HCT116 (cell line): ENCODE data around the gene PDE10A. TPM values are rescaled to one million over a fixed set of nuclear protein-coding genes. Genes with fewer than 3 reads are reported as not detected.

ENCODE experiments used
- ATAC-seq: fragments of 200-7000 bp; cut with Tn5 transposase; 2 replicates; pipeline ENCODE4 v1.9.1; 2020; ENCODE audit warnings: mild to moderate bottlenecking, moderate library complexity
- BruUV-seq: library from RNA; stranded (reverse); fragments of 400-500 nt; replicated peaks from 2 replicates; lab custom pipeline; 2021; lab: Mats Ljungman, UMichigan
- CTCF ChIA-PET: fragments of 300-600 bp; sonication (Branson Sonifier 250); formaldehyde crosslinking; loops from one replicate; lab custom pipeline; 2021; ENCODE audit warnings: antibody characterized with exemption; lab: Charles Lee
- POLR2A ChIA-PET: fragments of 300-600, 350-600 bp; sonication (Branson Sonifier 250); formaldehyde crosslinking; loops from one replicate; lab custom pipeline; 2021; ENCODE audit warnings: antibody characterized with exemption; lab: Charles Lee
- RAD21 ChIA-PET, 2 experiments: fragments of 300-600 bp; sonication (Branson Sonifier 250); formaldehyde crosslinking; loops; one replicate each; lab custom pipeline; 2023; ENCODE audit warnings: low total read pairs in 2 of 2; ENCODE audit not compliant: uncharacterized antibody in 2 of 2, unreplicated experiment in 2 of 2, low non-redundant PET in 1 of 2; lab: Charles Lee
- DNase-seq: peaks from one replicate; pipeline ENCODE4 v3.0.0-alpha.2; 2010; ENCODE audit warnings: low read depth, low spot score
- H2AFZ ChIP-seq: fragments of 200-600 bp; shearing (Covaris generic), sonication (generic); 2 replicates; pipeline ENCODE4 v1.6.1; 2017; ENCODE audit warnings: low read depth, mixed run types, mixed read lengths, antibody characterized with exemption, low read length; ENCODE audit not compliant: poor library complexity, severe bottlenecking
- H3K27ac ChIP-seq: 2 replicates; pipeline ENCODE4 v1.5.1; 2012; ENCODE audit warnings: low read depth, low read length
- H3K27me3 ChIP-seq: fragments of 200-600 bp; sonication (generic); 2 replicates; pipeline ENCODE4 v1.6.1; 2016; ENCODE audit warnings: mixed run types, low read length, mixed read lengths; ENCODE audit not compliant: insufficient read depth
- H3K36me3 ChIP-seq, 2 experiments: fragments of 200-500 bp in 1 of 2; fragments of 200-600 bp in 1 of 2; sonication (Bioruptor generic) in 1 of 2; sonication (generic) in 1 of 2; 2 replicates each; pipeline versions ENCODE4 v1.5.1 to v1.6.1; 2014 to 2016; ENCODE audit warnings: low read length in 2 of 2, inconsistent platforms in 1 of 2, mixed read lengths in 1 of 2, mixed run types in 1 of 2; ENCODE audit not compliant: insufficient read depth in 2 of 2, control insufficient read depth in 1 of 2
- H3K4me1 ChIP-seq, 2 experiments: fragments of 200-600 bp in 1 of 2; sonication (generic) in 1 of 2; 2 replicates each; pipeline versions ENCODE4 v1.5.1 to v1.6.1; 2012 to 2017; ENCODE audit warnings: low read length in 2 of 2, inconsistent platforms in 1 of 2, mild to moderate bottlenecking in 1 of 2, mixed read lengths in 1 of 2, mixed run types in 1 of 2, moderate library complexity in 1 of 2; ENCODE audit not compliant: insufficient read depth in 2 of 2, control insufficient read depth in 1 of 2
- H3K4me2 ChIP-seq: fragments of 200-600 bp; sonication (generic); 2 replicates; pipeline ENCODE4 v1.6.1; 2017; ENCODE audit warnings: mixed run types, low read length, mixed read lengths
- H3K4me3 ChIP-seq, 2 experiments: fragments of 200-600 bp in 1 of 2; sonication (generic) in 1 of 2; replicated peaks in 1 of 2; 2 replicates each; pipeline ENCODE4 v1.5.1; 2011 to 2016; ENCODE audit warnings: low read length in 2 of 2, control low read depth in 1 of 2, low read depth in 1 of 2, mild to moderate bottlenecking in 1 of 2, mixed read lengths in 1 of 2, mixed run types in 1 of 2
- H3K79me2 ChIP-seq: fragments of 200-600 bp; sonication (generic); 2 replicates; pipeline ENCODE4 v1.6.1; 2017; ENCODE audit warnings: mild to moderate bottlenecking, mixed run types, low read length, moderate library complexity, mixed read lengths; ENCODE audit not compliant: insufficient read depth
- H3K9ac ChIP-seq: fragments of 200-600 bp; sonication (generic); 2 replicates; pipeline ENCODE4 v1.6.1; 2016; ENCODE audit warnings: low read length, mixed read lengths
- H3K9me2 ChIP-seq: fragments of 200-600 bp; sonication (generic), shearing (Covaris generic); 2 replicates; pipeline ENCODE4 v1.6.1; 2017; ENCODE audit warnings: mixed run types, mild to moderate bottlenecking, moderate library complexity; ENCODE audit not compliant: insufficient read depth
- H3K9me3 ChIP-seq, 2 experiments: fragments of 200-500 bp in 1 of 2; fragments of 200-600 bp in 1 of 2; sonication (Bioruptor generic) in 1 of 2; sonication (generic) in 1 of 2; 2 replicates each; pipeline ENCODE4 v1.6.1; 2014 to 2017; ENCODE audit warnings: low read length in 2 of 2, mixed read lengths in 2 of 2, inconsistent platforms in 1 of 2, low read depth in 1 of 2, mild to moderate bottlenecking in 1 of 2, mixed run types in 1 of 2, moderate library complexity in 1 of 2; ENCODE audit not compliant: control insufficient read depth in 1 of 2, insufficient read depth in 1 of 2
- H4K20me1 ChIP-seq: fragments of 200-600 bp; sonication (generic), shearing (Covaris generic); 2 replicates; pipeline ENCODE4 v1.6.1; 2017; ENCODE audit warnings: mixed run types, mild to moderate bottlenecking, moderate library complexity; ENCODE audit not compliant: insufficient read depth
- ATF3 ChIP-seq: IDR thresholded peaks from 2 replicates; pipeline ENCODE4 v1.6.1; 2012
- CBX3 ChIP-seq: IDR thresholded peaks from 2 replicates; pipeline ENCODE4 v1.6.1; 2012; ENCODE audit warnings: low read depth
- CEBPB ChIP-seq: IDR thresholded peaks from 2 replicates; pipeline ENCODE4 v1.6.1; 2012; ENCODE audit warnings: low read depth
- EGR1 ChIP-seq: IDR thresholded peaks from 2 replicates; pipeline ENCODE4 v1.6.1; 2012; ENCODE audit warnings: low read depth
- ELF1 ChIP-seq: IDR thresholded peaks from 2 replicates; pipeline ENCODE4 v1.6.1; 2012; ENCODE audit warnings: low read depth, borderline replicate concordance
- EZH2phosphoT487 ChIP-seq: fragments of 200-600 bp; IDR thresholded peaks from 2 replicates; pipeline ENCODE4 v1.6.1; 2018; ENCODE audit warnings: antibody characterized with exemption, borderline replicate concordance
- FOSL1 ChIP-seq: IDR thresholded peaks from 2 replicates; pipeline ENCODE4 v1.6.1; 2012; ENCODE audit warnings: low read depth
- JUND ChIP-seq: IDR thresholded peaks from 2 replicates; pipeline ENCODE4 v1.6.1; 2012
- MAX ChIP-seq: IDR thresholded peaks from 2 replicates; pipeline ENCODE4 v1.6.1; 2012
- POLR2A ChIP-seq: IDR thresholded peaks from 2 replicates; pipeline ENCODE4 v1.7.0; 2011; ENCODE audit warnings: borderline replicate concordance; ENCODE audit not compliant: insufficient read depth, insufficient read length; ENCODE audit errors: extremely low read depth
- RAD21 ChIP-seq: IDR thresholded peaks from 2 replicates; pipeline ENCODE4 v1.6.1; 2012; ENCODE audit warnings: low read depth, mild to moderate bottlenecking
- REST ChIP-seq: IDR thresholded peaks from 2 replicates; pipeline ENCODE4 v1.6.1; 2012; ENCODE audit warnings: low read depth
- SP1 ChIP-seq: IDR thresholded peaks from 2 replicates; pipeline ENCODE4 v1.6.1; 2012; ENCODE audit warnings: low read depth
- SRF ChIP-seq: IDR thresholded peaks from 2 replicates; pipeline ENCODE4 v1.6.1; 2012; ENCODE audit warnings: low read depth
- TCF7L2 ChIP-seq: IDR thresholded peaks from 2 replicates; pipeline ENCODE4 v1.7.0; 2011; ENCODE audit warnings: borderline replicate concordance, inconsistent platforms; ENCODE audit not compliant: insufficient read depth, insufficient read length; ENCODE audit errors: extremely low read depth
- YY1 ChIP-seq: IDR thresholded peaks from 2 replicates; pipeline ENCODE4 v1.6.1; 2011; ENCODE audit warnings: low read length, low read depth, moderate library complexity, mild to moderate bottlenecking; ENCODE audit not compliant: insufficient replicate concordance; ENCODE audit errors: extremely low read depth
- ZNF274 ChIP-seq: fragments of 200-500 bp; sonication (Bioruptor generic); IDR thresholded peaks from 2 replicates; pipeline ENCODE4 v1.6.1; 2014; ENCODE audit warnings: mild to moderate bottlenecking, low read depth, low read length, inconsistent platforms
- intact Hi-C: fragments of 100-400 bp; cut with micrococcal nuclease; formaldehyde crosslinking; loops from 2 replicates; pipeline ENCODE4 v1.10.0; 2022
- total RNA-seq: library from RNA; stranded (reverse); gene quantifications from one replicate; pipeline ENCODE4 v1.2.1, GENCODE V29; 2021; ENCODE audit not compliant: unreplicated experiment
- TF ChIP-seq, protein P1 (sequence below): IDR thresholded peaks from 2 replicates; pipeline ENCODE4 v1.6.1; 2011; ENCODE audit warnings: mild to moderate bottlenecking, low read length, moderate library complexity; ENCODE audit not compliant: insufficient replicate concordance; ENCODE audit errors: extremely low read depth
- TF ChIP-seq, protein P2 (sequence below), 3 experiments: fragments of 200-600 bp in 1 of 3; sonication (generic) in 1 of 3; IDR thresholded peaks in 2 of 3; conservative IDR thresholded peaks in 1 of 3; 2 replicates each; pipeline ENCODE4 v1.5.1; 2012 to 2017; ENCODE audit warnings: low read depth in 2 of 3, low read length in 2 of 3, antibody characterized with exemption in 1 of 3, borderline replicate concordance in 1 of 3, control low read depth in 1 of 3, mild to moderate bottlenecking in 1 of 3, mixed read lengths in 1 of 3, mixed run types in 1 of 3, moderate library complexity in 1 of 3; ENCODE audit not compliant: insufficient read depth in 1 of 3

PDE10A gene
- total RNA-seq, 1 experiment from 2014 or later = 0.37 TPM

DNA sequence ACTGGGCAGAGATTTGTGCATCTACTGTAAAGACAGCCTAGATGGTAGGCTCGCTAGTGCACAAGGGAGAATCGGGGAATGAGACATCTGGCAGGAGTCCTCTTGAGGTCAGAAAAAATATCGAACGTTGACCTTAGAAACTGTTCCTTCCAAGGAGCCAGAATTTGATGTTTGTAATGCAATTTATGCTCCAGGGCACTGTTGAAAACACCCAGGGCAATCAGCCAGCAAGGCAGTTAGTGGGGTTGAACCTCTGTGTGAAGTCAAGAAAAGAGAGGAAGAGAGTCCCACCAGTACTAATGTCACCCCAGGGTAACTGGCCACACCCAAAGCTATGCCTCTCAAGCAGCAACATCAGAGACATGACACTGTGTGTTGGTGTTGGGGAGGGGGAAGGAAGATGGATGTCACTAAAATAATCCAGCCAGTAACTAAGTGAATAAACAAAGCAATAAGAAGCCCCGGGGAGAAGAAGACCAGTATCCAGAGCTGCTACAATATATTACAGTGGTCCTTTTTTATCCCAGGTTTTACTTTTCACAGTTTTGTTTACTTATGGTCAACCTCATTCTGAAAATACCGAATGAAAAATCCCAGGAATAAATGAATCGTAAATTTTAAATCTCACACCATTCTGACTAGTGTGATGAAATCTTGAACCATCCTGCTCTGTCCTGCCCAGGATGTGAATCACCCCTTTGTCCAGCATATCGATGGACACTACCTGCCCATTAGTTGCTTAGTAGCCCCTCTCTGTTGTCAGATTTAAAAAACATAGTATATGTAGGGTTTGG is 32.9 kb upstream of the PDE10A start:
- Histone ChIP-seq H3K9me3 (no peaks in the 10 kb centered on the region), H2AFZ (no peak overlapping the region), H3K9ac (no peak overlapping the region), H3K36me3 (no peaks in the 10 kb centered on the region), H3K27me3 (no peaks in the 10 kb centered on the region), H3K79me2 (no peaks in the 10 kb centered on the region), H3K4me2 (no peak overlapping the region), H3K4me1 (no peaks in the 10 kb centered on the region), H3K27ac (no peak overlapping the region), H4K20me1 (no peaks in the 10 kb centered on the region), H3K4me3 (no peak overlapping the region), H3K9me2 (no peaks in the 10 kb centered on the region)
- BruUV-seq = no TSS peak
- ChIA-PET RAD21 (no interaction called here), POLR2A (no interaction called here), CTCF (no interaction called here)
- DNase-seq = no peak
- intact Hi-C loops = no loop called here
- ATAC-seq = no peak
- TF ChIP-seq ATF3 (no peak), CEBPB (no peak), ELF1 (no peak), TCF7L2 (no peak), YY1 (no peak), POLR2A (no peak), RAD21 (no peak), FOSL1 (no peak), REST (no peak), EGR1 (no peak), ZNF274 (no peak), MAX (no peak), CBX3 (no peak), SP1 (no peak), EZH2phosphoT487 (no peak), SRF (no peak), JUND (no peak)
- TF ChIP-seq, protein P1, sequence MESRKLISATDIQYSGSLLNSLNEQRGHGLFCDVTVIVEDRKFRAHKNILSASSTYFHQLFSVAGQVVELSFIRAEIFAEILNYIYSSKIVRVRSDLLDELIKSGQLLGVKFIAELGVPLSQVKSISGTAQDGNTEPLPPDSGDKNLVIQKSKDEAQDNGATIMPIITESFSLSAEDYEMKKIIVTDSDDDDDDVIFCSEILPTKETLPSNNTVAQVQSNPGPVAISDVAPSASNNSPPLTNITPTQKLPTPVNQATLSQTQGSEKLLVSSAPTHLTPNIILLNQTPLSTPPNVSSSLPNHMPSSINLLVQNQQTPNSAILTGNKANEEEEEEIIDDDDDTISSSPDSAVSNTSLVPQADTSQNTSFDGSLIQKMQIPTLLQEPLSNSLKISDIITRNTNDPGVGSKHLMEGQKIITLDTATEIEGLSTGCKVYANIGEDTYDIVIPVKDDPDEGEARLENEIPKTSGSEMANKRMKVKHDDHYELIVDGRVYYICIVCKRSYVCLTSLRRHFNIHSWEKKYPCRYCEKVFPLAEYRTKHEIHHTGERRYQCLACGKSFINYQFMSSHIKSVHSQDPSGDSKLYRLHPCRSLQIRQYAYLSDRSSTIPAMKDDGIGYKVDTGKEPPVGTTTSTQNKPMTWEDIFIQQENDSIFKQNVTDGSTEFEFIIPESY = no peak
- TF ChIP-seq, protein P2, sequence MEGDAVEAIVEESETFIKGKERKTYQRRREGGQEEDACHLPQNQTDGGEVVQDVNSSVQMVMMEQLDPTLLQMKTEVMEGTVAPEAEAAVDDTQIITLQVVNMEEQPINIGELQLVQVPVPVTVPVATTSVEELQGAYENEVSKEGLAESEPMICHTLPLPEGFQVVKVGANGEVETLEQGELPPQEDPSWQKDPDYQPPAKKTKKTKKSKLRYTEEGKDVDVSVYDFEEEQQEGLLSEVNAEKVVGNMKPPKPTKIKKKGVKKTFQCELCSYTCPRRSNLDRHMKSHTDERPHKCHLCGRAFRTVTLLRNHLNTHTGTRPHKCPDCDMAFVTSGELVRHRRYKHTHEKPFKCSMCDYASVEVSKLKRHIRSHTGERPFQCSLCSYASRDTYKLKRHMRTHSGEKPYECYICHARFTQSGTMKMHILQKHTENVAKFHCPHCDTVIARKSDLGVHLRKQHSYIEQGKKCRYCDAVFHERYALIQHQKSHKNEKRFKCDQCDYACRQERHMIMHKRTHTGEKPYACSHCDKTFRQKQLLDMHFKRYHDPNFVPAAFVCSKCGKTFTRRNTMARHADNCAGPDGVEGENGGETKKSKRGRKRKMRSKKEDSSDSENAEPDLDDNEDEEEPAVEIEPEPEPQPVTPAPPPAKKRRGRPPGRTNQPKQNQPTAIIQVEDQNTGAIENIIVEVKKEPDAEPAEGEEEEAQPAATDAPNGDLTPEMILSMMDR (IDR thresholded peaks at IDR 0.05 in 2 of 3, conservative IDR thresholded peaks at IDR 0.05 in 1 of 3; ENCODE audit: borderline replicate concordance in 1 of 3, insufficient read depth in 1 of 3, low read depth in 2 of 3, low read length in 2 of 3) = no peak
